ENCODE data around the gene OXCT2. TPM values are rescaled to one million over a fixed set of nuclear protein-coding genes. Genes with fewer than 3 reads are reported as not detected.
"Not testable (repeated sequence)": the region's sequence is repeated elsewhere in the genome, so short reads cannot be mapped to it uniquely, and the experiment has no call there.

Gene OXCT2
- total RNA-seq, 2 donors from 2014 or later: 3.6 to 4.9 TPM

- DNase-seq (ENCODE audit: low spot score): no peak
- H3K27ac ChIP-seq: no peak overlapping the region
- H3K36me3 ChIP-seq: no peaks in the 10 kb centered on the region
- peaks cover 0 to 11% of the 10 kb centered on the region in 2 donors for H3K9me3 ChIP-seq
- no peaks in the 10 kb centered on the region for H3K27me3 ChIP-seq
- no peak overlapping the region for H3K4me3 ChIP-seq
- H3K4me1 ChIP-seq: no peaks in the 10 kb centered on the region
- no peak for TF ChIP-seq CTCF (IDR thresholded peaks at IDR 0.05)
Measured at GRCh38 chr1:39808784-39809517, 37.8 kb upstream of the OXCT2 start.

- H3K4me1 ChIP-seq: no peaks in the 10 kb centered on the region
- no peak for TF ChIP-seq CTCF (IDR thresholded peaks at IDR 0.05)
- peaks cover 0 to 11% of the 10 kb centered on the region in 2 donors for H3K9me3 ChIP-seq
- H3K36me3 ChIP-seq: no peaks in the 10 kb centered on the region
- no peak for DNase-seq (ENCODE audit: low spot score)
- no peak overlapping the region for H3K4me3 ChIP-seq
- H3K27ac ChIP-seq: no peak overlapping the region
- no peaks in the 10 kb centered on the region for H3K27me3 ChIP-seq
Measured at GRCh38 chr1:39805385-39805784, 34.2 kb upstream of the OXCT2 start.

DNA sequence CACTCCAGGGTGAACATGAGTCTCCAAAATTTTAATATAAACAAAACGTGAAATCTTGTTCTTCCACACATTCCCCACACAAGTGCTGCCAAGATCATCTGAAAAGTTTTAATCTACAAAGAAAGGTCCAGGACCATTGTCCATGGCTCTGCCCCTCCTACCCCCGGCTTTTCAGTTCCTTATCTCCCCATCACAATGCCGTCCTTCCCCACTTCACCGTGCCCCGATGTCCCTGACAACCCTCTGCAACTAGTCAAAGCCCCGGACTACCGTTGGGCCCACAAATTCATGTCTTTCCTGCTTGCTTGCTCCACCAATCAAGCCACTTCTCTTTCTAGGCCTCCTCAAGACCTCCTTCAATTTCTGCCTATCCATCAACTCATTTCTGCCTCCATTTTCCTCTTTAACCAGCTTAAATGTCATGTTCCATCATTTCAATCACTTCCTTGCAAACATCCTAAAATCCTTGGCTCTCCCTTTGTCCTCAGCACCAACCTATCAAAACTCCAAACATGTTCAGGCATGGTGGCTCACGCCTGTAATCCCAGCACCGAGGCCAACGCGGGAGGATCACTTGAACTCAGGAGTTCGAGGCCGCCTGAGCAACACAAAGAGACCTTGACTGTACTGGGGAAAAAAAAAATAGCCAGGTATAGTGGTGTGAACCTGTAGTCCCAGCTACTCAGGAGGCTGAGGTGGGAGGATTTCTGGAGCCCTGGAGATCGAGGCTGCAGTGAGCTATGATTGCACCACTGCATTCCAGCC lies 31.5 kb upstream of the OXCT2 start:
- Histone ChIP-seq H3K27me3 (no peaks in the 10 kb centered on the region), H3K27ac (no peak overlapping the region), H3K9me3 (peaks cover 0 to 11% of the 10 kb centered on the region in 2 donors), H3K4me3 (no peak overlapping the region), H3K36me3 (no peaks in the 10 kb centered on the region), H3K4me1 (peaks cover 0 to 5% of the 10 kb centered on the region in 2 donors)
- TF ChIP-seq CTCF (IDR thresholded peaks at IDR 0.05): no peak
- DNase-seq (ENCODE audit: low spot score): no peak

DNA sequence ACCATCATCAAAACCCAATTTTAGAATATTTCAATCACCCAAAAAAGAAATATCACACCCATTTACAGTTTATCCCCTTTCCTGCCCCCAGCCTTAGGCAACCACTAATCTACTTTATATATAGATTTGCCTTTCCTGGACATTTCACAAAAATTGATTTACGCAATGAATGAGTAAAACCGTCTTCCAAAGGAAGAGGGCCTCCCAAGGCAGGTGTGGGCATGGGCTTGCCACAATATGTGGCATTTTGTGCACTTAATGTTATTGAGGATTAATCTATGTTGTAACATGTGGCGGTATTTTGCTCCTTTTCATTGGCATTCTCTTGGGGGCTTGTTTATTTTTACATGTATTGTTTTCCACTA lies 29.3 kb upstream of the OXCT2 start:
- Histone ChIP-seq H3K27ac (no peak overlapping the region), H3K9me3 (peaks cover 0 to 6% of the 10 kb centered on the region in 2 donors), H3K4me3 (no peak overlapping the region), H3K36me3 (no peaks in the 10 kb centered on the region), H3K4me1 (peaks cover 0 to 5% of the 10 kb centered on the region in 2 donors), H3K27me3 (no peaks in the 10 kb centered on the region)
- no peak for DNase-seq (ENCODE audit: low spot score)
- TF ChIP-seq CTCF (IDR thresholded peaks at IDR 0.05): no peak

- Histone ChIP-seq H3K4me1 (peaks cover 0 to 5% of the 10 kb centered on the region in 2 donors), H3K4me3 (peak overlapping the region in 1 of 2 donors; percentile 21), H3K27ac (no peak overlapping the region), H3K27me3 (no peaks in the 10 kb centered on the region), H3K9me3 (peaks cover 0 to under 1% of the 10 kb centered on the region in 2 donors), H3K36me3 (no peaks in the 10 kb centered on the region)
- TF ChIP-seq CTCF (IDR thresholded peaks at IDR 0.05): peak; percentile 61 to 75
- DNase-seq (ENCODE audit: low spot score): peak; percentile 62
Measured at GRCh38 chr1:39799770-39800470, 28.8 kb upstream of the OXCT2 start.

DNA sequence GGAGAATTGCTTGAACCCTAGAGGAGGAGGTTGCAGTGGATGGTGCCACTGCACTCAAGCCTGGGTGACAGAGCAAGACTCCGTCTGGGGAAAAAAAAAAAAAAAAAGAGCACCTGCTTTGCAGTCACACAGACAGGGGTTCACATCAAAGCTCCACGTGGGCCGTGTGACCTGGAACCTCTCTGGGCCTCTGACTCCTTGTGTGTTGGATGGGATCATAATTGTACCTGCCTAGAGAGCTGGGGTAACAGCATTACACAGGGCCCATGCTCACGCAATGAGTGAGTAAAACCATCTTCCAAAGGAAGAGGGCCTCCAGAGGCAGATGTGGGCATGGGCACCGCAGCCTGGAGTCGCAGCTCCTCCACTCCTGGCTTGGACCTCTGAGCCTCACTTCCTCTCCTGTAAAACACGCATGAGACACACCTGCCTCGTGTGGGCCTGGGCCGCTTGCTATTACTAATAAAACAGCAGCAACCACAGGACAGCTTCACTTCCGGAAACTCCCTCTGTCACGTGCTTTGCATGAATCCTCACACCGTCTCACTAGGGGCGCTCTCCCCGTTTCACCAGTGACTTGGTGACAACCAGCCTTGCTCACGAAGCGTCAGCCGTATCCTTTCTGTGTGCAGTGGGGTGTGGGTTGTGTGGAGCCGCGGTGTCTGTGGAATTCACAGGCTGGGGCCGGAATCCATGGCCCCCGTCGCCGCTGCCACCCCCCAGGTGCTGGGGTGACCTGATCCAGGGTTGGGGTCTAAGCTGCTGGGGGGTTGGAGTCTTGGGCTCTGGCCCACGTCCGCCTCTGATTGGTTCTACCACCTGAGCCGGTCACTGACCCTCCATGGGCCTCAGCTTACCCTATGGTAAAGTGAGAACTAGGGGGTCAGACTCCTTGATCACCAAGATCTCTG lies 28.0 kb upstream of the OXCT2 start:
- H3K36me3 ChIP-seq, H3K27ac ChIP-seq, H3K9me3 ChIP-seq, H3K27me3 ChIP-seq, H3K4me1 ChIP-seq: not testable (repeated sequence)
- H3K4me3 ChIP-seq: peak overlapping the region in 1 of 2 donors; percentile 21
- DNase-seq (ENCODE audit: low spot score): peak; percentile 79

All from right atrium auricular region (tissue), 2 donors.